HG03354 (cell line): ENCODE results near the gene MSRB1.
"Not testable (repeated sequence)": the region's sequence is repeated elsewhere in the genome, so short reads cannot be mapped to it uniquely, and the experiment has no call there.

Source experiments
- ATAC-seq: cut with Tn5 transposase; IDR thresholded peaks from one replicate; pipeline ENCODE4 v1.9.1; 2021; ENCODE audit warnings: mild to moderate bottlenecking; ENCODE audit not compliant: unreplicated experiment, poor library complexity, severe bottlenecking

Gene MSRB1

DNA sequence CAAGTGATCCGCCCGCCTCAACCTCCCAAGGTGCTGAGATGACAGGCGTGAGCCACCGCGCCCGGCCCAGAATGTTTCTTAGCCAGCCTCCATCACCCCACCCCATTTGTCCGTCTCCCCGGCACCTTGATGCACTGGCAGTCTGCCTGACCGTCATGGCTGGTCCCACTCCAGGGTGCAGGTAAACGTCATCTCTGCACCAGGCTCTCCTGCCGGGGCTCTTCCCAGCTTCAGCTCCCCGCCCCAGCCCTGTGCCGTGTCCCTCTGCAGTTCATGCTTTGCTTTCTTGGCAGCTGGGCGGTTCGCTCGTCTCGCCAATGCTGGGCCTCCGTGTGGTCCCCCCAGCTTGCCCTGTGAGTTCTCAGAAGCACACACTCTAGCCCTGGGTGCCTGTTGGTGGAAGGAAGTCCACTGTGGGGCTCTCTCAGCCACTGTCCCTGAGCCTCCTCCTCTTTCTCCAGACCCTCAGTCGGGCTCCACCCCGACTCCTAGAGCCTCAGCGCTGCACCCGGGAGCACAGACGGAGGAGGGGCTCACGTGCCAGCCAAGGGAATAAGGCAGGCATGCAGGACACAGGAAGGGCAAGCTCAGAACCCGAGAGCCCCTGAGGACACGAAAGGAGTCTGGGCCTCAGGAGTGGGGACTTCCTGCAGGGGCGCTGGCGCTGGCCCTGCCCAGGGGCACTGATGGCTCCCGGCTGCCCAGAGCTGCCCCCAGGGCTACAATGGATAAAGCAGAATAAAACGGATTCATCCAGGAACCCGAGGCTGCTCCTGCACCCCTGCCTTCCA, 36.7 kb downstream of the MSRB1 start:
- ATAC-seq: no peak

DNA sequence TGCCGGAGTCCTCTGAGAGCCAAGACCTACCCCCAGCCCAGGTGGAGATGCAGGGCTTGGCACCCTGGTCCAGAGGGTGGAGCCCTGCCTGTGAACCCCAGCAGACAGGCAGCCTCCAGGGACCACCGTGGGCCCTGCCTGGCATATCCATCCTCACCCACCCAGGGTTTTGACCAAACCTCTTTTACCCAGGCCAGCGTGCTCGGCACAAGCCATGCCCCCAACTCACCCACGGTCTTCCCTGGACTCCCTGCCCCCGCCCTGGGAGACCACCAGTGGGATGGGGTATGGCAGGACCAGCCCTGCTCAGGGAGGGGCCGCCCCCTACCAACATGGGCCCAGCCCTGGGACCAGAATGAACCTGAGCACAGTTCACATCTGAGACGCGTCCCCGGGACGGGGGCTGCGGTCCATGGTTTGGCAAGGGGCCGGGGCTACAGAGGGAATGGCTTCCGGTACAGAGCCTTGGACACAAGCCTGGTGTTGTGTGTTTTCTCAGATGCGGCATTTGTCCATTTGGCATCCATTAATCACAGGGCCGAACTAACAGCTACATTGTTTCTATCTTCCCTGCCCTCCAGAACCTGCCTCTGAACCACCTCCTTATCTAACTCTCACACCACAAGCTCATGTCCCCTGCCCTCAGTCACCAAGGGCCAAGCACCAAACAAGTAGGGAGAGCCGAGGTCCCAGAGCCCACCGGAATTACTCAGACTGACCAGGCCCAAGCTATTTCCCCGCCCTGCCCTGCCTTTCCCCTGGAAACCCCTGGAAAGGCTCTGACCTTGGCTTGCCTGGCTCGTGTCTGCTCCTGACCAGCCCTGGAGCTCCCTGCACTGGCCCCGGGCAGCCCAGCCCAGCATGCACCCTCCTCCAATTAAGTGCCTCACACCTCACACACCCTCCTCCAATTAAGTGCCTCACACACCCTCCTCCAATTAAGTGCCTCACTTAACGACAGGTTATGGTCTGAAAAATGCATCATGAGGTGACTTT, 38.9 kb downstream of the MSRB1 start:
- ATAC-seq: no peak

DNA sequence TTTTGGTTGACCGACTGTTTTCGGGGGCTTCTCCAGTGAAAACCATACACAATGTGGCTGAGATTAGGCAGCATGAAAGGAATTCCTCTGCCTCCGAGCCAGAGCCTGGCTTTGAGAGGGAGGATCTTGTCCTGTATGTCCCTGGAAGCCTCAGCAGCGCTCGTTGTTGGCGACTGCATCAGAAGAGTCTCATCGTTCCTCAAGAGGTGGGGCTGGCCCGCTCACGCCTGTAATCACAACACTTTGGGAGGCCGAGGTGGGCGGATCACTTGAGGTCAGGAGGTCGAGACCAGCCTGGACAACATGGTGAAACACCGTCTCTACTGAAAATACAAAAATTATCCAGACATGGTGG, 39.8 kb downstream of the MSRB1 start:
- ATAC-seq: no peak

DNA sequence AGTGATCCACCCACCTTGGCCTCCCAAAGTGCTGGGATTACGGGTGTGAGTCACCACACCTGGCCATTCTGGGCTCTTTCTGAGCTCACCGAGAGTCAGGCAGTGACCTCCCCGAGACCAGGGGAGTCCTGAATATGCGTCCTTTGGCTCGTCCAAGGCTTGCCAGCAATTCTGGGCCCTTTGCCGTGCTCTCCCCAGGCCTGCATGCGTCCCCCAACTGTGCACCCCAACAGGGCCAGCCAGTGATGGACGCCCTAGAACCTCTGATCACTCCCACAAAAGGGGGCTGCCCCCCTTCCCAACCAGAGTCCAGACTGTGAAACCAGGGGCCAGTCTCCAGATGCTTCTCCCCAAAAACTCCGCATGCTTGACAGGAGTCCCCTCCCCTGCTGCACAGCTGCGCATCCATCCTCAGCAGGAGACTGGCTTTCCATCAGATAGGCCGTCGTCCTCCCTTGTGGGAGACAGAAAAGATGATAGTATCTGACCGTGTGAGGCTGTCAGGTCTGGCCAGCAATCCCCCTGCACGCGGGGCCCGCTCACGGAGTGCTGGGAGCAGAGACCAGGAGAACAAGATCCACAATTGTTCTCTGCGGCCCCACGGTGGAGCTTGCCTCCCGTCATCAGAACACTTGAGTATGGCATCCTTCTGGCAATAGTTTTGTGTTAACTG, 40.3 kb downstream of the MSRB1 start:
- no peak for ATAC-seq

DNA sequence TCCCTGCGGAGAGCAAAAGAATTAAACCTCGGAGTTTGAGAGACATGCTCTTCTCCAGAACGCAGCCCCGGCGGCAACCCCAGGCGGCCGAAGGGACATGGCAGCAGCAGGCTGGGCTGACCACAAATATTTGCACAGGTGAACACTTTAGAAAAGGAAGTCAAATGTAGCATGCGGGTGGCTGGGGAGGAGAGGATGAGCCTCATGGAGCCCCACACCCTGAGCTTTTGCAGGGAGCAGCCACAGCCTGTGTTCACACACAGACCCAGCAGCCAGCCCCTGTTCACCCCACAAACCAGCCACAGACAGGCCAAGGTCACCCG, 42.6 kb downstream of the MSRB1 start:
- no peak for ATAC-seq

DNA sequence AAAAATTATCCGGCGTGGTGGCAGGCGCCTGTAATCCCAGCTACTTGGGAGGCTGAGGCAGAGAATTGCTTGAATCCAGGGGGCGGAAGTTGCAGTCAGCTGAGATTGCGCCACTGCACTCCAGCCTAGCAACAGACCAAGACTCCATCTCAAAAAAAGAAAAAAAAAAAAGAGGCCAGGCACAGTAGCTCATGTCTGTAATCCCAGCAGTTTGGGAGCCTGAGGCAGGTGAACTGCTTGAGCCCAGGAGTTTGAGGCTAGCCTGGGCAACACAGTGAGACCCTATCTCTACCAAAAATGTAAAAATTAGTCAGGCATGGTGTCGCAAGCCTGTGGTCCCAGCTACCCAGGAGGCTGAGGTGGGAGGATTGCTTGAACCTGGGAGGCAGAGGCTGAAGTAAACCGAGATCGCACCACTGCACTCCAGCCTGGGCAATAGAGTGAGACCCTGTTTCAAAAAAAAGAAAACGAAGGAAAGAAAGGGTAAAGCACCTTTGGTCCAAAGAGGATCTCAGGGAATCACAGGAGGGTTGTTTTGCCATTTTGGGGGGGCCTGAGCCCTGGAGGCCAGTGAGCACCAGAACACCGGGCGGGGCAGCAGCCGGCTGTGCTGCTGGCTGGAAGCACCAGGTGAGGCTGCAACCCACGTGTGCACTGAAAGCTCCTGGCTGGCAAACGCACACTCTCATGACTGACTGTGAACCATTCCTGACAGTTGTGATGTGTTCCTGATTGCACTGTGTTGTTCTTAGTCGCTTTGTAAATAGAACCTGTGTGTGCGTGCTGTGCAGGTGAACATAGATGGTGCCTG, 43.2 kb downstream of the MSRB1 start:
- ATAC-seq: no peak

DNA sequence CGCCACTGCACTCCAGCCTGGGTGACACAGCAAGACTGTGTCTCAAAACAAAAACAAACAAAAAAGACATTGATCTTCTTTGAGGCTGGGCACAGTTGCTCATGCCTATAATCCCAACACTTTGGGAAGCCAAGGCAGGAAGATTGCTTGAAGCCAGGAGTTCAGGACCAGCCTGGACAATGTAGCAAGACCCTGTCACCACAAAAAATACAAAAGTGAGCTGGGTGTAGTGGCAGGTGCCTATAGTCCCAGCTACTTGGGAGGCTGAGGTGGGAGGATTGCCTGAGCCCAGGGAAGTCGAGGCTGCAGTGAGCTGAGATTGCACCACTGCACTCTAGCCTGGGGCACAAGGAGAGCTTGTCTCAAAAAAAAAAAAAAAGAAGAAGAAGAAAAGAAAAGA, 45.3 kb downstream of the MSRB1 start:
- not testable (repeated sequence) for ATAC-seq

DNA sequence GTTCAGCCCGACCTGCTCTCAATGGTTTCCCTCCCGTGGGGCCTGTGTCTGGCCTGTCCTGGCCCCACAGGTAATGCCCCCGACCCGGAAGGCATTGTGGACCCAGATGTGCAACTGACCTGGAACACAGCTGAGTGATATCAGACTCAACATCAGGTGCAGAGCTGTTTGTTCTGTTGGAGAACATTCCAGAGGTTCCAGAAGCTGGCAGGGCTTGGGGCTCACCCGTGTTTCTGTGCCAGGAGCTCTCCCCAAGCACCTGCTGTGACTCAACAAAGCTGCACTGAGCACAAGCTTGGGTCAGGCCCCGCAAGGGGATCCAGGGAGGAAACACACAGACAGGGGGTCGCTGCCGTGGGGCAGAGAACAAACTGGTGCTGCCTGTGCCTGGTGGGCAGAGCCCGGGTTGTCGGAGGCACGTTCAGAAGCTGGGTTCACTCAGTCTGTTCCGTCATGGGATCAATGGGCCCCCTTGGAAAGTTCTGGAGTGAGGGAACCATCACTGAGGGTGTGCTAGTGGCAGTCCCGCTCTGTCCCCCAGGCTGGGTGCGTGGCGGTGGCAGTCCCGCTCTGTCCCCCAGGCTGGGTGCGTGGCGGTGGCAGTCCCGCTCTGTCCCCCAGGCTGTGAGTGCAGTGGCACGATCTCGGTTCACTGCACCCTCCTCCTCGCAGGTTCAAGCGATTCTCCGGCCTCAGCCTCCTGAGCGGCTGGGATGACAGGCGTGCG, 46.9 kb downstream of the MSRB1 start:
- no peak for ATAC-seq

DNA sequence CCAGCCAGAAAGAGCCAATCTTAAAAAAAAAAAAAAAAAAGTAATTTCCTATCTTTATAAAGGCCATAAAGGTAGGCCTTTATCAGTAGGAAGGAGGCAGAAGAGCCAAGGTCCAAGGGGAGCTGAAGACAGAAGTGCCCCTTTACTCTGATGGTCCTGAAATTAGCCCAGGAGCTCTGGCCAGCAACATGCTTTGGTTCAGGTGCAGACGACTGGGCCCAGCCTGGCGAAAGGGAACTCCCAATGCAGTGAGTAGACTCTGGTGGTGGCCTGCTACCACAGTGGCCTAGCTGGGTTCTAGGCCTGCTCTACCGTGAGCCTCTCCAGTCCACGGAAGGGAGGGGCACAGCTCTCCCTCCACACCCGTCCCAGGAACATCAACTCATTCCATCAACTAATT, 47.9 kb downstream of the MSRB1 start:
- no peak for ATAC-seq

DNA sequence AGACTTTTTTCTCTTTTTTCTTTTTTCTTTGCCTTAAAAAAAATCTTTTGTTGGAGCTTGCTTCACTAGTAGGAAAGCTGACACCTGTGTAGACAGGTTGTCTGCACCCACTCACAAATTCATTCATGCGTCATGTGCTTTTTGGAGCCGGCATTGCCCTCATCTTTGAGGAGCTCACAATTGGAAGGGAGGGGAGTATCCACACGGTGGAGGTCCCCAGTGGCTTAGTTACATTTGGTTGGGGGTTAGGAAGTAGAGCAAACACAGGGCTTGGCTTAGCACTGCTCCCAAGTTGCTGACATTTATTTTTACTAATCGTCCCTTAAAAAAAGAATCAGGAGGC, 52.3 kb downstream of the MSRB1 start:
- no peak for ATAC-seq

DNA sequence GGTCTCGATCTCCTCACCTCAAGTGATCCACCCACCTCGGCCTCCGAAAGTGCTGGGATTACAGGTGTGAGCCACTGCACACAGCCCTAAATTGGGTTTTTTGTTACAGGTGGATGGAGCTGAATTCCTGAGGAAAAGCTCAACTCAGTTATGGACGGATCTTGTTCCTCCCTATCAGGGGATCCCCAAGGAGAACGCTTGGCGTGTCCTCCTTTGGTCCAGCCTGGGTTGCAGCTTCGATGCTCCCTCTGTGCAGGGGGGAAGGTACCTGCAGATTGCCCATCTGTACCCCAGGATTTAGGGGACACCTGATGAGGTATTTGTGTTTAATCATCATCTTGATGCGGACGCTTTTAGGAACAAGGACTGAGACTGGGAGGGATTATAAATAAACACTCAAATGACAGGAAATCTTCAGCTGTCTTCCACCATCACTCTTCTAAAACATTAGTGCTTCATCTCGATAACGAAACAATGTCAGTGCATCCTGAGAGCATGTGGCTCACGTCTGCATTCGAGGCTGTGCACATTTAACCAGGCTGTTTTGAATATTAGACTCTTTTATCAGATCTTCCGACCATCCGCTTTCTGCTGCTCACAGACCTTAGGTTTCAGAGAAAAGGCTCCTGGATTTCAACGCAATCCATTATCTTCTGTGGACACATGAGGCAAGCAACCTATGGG, 52.8 kb downstream of the MSRB1 start:
- ATAC-seq: no peak
